NCI-H1092 treated with DMSO at 0.1 percent for 48 hours (cell line): ENCODE data around the gene CFAP299.

ENCODE experiments used
- DNase-seq: peaks from one replicate; lab custom pipeline; 2025; lab: John Stamatoyannopoulos, UW

The CFAP299 gene

GRCh38 chr4:80926891-80927290 lies 591.4 kb downstream of the CFAP299 start:
- DNase-seq, result no peak

- DNase-seq, result no peak
Observed at GRCh38 chr4:80927420-80927819, 591.9 kb downstream of the CFAP299 start.

GRCh38 chr4:80931631-80932081 lies 596.1 kb downstream of the CFAP299 start:
- no peak for DNase-seq

- DNase-seq, result no peak
Observed at GRCh38 chr4:80948141-80948540, 612.6 kb downstream of the CFAP299 start.

- DNase-seq, result no peak
Observed at GRCh38 chr4:80948995-80949394, 613.5 kb downstream of the CFAP299 start.

- no peak for DNase-seq
Observed at GRCh38 chr4:80956421-80956820, 620.9 kb downstream of the CFAP299 start.

- DNase-seq, result no peak
Observed at GRCh38 chr4:80963051-80963450, 627.5 kb downstream of the CFAP299 start.

GRCh38 chr4:80967346-80967745 lies 631.8 kb downstream of the CFAP299 start:
- no peak for DNase-seq

GRCh38 chr4:80980239-80980638 lies 644.7 kb downstream of the CFAP299 start:
- DNase-seq, result no peak

GRCh38 chr4:80986011-80986410 lies 650.5 kb downstream of the CFAP299 start:
- DNase-seq, result no peak

- peak; percentile 28 for DNase-seq
Observed at GRCh38 chr4:80989921-80990544, 654.5 kb downstream of the CFAP299 start.

- no peak for DNase-seq
Observed at GRCh38 chr4:80990851-80991250, 655.3 kb downstream of the CFAP299 start.

- no peak for DNase-seq
Observed at GRCh38 chr4:80999943-81000342, 664.4 kb downstream of the CFAP299 start.

- DNase-seq, result no peak
Observed at GRCh38 chr4:81003597-81004111, 668.1 kb downstream of the CFAP299 start.

- no peak for DNase-seq
Observed at GRCh38 chr4:81007417-81007816, 671.9 kb downstream of the CFAP299 start.
